Uterus (tissue), 2 donors: ENCODE results near the gene MOCOS.

ENCODE experiments used
- CTCF ChIP-seq, 4 experiments: fragments of 200-600 bp in 2 of 4; fragments of 450-650 bp in 2 of 4; sonication (generic) in 2 of 4; IDR thresholded peaks; one replicate each; pipeline ENCODE4 v1.5.1; 2016 to 2019; ENCODE audit warnings: antibody characterized with exemption in 4 of 4, mild to moderate bottlenecking in 2 of 4, moderate library complexity in 1 of 4
- POLR2A ChIP-seq, 2 donors: fragments of 450-650 bp; IDR thresholded peaks; one replicate each; pipeline ENCODE4 v1.6.1; 2016; ENCODE audit warnings: antibody characterized with exemption in 2 of 2, mild to moderate bottlenecking in 1 of 2, moderate library complexity in 1 of 2

- no peak for TF ChIP-seq CTCF (IDR thresholded peaks at IDR 0.05)
- TF ChIP-seq POLR2A (IDR thresholded peaks at IDR 0.05): no peak
Observed at GRCh38 chr18:36250827-36251226, 63.5 kb downstream of the MOCOS start.
